Astrocyte (in vitro differentiated cells and primary cell): Measurements from ENCODE around the gene HOMER1.

ENCODE experiments used
- EZH2 ChIP-seq: IDR thresholded peaks from 2 replicates; pipeline ENCODE4 v1.6.1; 2012; ENCODE audit warnings: mild to moderate bottlenecking, low read length, inconsistent platforms; ENCODE audit not compliant: insufficient read depth
- TF ChIP-seq, protein P1 (sequence below): IDR thresholded peaks from 2 replicates; pipeline ENCODE4 v1.5.1; 2011; ENCODE audit warnings: low read depth, mild to moderate bottlenecking, inconsistent platforms, low read length, moderate library complexity; ENCODE audit not compliant: insufficient read depth

DNA sequence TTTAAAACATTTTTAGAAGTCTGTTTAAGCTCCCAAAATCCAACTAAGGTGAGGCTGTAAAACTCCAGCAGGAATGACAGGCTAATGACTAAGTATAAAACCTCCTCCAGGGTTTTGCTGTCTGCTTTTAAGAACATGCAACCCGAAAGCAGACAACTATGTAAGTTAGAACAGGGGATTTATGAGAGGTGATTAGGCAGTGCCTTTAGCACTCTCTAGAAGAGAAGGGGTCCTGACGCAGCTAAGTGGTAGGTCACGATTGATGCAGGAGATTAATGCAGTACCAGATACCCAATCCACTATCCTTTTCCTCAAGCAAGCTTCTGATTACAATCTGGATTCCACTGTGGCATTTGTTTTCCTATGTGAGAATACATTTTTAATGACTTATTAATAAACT is 25.9 kb downstream of the HOMER1 start:
- TF ChIP-seq, protein P1, sequence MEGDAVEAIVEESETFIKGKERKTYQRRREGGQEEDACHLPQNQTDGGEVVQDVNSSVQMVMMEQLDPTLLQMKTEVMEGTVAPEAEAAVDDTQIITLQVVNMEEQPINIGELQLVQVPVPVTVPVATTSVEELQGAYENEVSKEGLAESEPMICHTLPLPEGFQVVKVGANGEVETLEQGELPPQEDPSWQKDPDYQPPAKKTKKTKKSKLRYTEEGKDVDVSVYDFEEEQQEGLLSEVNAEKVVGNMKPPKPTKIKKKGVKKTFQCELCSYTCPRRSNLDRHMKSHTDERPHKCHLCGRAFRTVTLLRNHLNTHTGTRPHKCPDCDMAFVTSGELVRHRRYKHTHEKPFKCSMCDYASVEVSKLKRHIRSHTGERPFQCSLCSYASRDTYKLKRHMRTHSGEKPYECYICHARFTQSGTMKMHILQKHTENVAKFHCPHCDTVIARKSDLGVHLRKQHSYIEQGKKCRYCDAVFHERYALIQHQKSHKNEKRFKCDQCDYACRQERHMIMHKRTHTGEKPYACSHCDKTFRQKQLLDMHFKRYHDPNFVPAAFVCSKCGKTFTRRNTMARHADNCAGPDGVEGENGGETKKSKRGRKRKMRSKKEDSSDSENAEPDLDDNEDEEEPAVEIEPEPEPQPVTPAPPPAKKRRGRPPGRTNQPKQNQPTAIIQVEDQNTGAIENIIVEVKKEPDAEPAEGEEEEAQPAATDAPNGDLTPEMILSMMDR: no peak
- no peak for TF ChIP-seq EZH2
